Embryonic facial prominence (tissue), 1 donor: ENCODE data around the gene CTNNA3.
A peak's percentile ranks its signal among the peaks of the same experiment; 100 is the strongest.

Experiments used
- DNase-seq: peaks from one replicate; pipeline ENCODE4 v3.0.0-alpha.2; 2016; ENCODE audit errors: extremely low spot score

CTNNA3 gene

DNA sequence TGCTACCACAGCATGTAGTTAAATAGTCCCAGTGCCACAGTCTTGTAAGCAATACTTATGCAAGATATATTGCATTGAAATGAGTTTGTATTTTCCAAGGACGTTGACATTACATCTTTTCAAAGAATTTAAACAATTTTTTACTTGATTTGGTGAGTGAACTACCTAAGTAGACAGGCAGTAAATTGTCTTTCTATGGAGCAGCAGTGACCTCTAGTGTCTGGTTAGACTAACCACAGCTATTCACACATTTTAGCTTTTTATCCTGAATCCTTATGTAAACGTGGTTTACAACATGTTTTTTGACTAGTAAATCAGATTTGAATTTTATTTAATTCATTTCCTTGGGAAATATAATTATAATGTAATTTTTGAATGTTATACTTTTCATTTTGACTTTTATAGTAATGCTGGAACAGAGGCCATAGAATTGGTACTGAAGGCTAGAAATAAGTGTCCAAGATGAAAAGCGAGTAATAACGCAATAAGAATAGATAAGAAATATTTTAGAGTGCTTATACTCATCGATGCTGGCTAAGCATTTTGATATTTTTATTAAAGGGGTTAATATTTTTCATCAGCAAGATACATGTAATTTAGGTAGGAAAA is 764.6 kb downstream of the CTNNA3 start:
- DNase-seq = peak; percentile 77

DNA sequence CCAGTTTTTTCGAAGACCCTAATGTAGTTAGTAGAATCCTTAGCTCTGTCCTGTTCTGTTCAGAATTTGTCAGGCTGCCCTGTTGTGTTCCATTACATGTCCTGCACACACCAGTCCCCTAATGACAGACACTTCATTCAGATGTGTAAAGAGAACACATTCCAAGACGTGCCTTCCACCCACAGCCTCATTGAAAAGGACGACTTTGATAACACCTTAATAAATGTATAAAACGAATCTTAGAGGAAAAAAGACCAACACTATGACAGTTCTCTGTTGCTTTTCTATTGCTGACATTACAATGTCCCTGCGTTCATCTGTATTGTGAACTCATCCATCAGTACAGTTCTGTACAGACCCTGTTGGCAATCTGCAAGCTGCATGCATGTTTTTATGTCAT is 766.6 kb downstream of the CTNNA3 start:
- DNase-seq = no peak

DNA sequence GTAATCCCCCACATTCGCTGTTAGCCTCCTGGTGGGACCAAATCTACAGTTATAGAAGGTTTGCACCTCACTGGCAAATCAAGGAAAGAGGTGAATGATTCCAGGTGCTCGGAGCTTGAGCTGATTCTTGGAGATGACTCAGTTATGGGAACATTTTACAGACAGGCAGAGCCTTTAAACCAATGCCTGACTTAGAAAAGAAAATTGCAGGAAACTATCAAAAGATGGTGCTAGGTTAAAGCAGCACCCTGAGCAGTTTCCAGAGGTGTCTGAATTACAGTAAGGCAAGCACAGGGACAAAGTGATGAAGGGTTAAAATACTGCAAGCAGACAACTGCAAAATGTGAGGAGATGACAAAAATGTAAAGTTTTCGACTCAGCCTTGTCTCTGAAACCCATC is 767.2 kb downstream of the CTNNA3 start:
- no peak for DNase-seq

DNA sequence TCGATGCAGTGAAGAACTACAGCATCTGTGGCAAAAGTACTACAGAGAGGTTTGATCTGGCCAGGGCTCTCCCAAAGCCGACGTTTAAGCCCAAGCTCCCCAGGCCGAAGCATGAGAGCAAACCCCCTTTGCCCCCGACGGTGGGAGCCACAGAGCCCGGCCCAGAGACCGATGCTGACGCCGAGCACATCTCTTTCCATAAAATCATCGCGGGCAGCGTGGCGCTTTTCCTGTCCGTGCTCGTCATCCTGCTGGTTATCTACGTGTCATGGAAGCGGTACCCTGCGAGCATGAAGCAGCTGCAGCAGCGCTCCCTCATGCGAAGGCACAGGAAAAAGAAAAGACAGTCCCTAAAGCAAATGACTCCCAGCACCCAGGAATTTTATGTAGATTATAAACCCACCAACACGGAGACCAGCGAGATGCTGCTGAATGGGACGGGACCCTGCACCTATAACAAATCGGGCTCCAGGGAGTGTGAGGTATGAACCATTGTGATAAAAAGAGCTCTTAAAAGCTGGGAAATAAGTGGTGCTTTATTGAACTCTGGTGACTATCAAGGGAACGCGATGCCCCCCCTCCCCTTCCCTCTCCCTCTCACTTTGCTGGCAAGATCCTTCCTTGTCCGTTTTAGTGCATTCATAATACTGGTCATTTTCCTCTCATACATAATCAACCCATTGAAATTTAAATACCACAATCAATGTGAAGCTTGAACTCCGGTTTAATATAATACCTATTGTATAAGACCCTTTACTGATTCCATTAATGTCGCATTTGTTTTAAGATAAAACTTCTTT is 767.8 kb downstream of the CTNNA3 start:
- DNase-seq = no peak

DNA sequence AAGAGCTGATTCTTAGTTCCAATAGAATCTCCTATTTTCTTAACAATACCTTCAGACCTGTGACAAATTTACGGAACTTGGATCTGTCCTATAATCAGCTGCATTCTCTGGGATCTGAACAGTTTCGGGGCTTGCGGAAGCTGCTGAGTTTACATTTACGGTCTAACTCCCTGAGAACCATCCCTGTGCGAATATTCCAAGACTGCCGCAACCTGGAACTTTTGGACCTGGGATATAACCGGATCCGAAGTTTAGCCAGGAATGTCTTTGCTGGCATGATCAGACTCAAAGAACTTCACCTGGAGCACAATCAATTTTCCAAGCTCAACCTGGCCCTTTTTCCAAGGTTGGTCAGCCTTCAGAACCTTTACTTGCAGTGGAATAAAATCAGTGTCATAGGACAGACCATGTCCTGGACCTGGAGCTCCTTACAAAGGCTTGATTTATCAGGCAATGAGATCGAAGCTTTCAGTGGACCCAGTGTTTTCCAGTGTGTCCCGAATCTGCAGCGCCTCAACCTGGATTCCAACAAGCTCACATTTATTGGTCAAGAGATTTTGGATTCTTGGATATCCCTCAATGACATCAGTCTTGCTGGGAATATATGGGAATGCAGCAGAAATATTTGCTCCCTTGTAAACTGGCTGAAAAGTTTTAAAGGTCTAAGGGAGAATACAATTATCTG is 768.6 kb downstream of the CTNNA3 start:
- no peak for DNase-seq

DNA sequence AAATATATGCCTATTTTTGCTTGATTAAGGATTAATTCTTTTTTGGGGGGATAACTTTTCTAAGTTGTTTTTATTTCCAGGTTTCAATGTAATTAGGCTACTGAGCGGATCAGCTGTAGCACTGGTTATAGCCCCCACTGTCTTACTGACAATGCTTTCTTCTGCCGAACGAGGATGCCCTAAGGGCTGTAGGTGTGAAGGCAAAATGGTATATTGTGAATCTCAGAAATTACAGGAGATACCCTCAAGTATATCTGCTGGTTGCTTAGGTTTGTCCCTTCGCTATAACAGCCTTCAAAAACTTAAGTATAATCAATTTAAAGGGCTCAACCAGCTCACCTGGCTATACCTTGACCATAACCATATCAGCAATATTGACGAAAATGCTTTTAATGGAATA is 769.2 kb downstream of the CTNNA3 start:
- no peak for DNase-seq

DNA sequence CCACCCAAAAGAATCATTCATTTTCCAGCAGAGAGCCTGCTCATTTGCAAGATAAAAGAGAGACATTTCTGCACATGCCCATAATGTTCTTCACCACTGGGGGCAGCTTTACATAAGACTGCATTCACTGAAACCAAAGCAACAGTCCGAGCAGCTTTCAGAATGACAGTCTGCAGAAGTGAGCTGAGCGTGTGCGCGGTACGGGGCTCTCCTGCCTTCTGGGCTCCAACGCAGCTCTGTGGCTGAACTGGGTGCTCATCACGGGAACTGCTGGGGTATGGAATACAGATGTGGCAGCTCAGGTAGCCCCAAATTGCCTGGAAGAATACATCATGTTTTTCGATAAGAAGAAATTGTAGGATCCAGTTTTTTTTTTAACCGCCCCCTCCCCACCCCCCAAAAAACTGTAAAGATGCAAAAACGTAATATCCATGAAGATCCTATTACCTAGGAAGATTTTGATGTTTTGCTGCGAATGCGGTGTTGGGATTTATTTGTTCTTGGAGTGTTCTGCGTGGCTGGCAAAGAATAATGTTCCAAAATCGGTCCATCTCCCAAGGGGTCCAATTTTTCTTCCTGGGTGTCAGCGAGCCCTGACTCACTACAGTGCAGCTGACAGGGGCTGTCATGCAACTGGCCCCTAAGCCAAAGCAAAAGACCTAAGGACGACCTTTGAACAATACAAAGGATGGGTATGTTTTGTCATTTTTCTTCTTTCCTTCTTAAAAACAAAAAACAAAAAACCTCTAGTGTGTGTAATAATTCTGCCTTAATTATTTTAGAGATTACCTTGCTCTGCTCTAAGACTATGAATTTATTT is 769.9 kb downstream of the CTNNA3 start, which contains the start of gene LRRTM3:
LRRTM3 (plus strand) TSS at position 141 of the 820 bp plus-strand sequence.
- DNase-seq = peak; percentile 48

DNA sequence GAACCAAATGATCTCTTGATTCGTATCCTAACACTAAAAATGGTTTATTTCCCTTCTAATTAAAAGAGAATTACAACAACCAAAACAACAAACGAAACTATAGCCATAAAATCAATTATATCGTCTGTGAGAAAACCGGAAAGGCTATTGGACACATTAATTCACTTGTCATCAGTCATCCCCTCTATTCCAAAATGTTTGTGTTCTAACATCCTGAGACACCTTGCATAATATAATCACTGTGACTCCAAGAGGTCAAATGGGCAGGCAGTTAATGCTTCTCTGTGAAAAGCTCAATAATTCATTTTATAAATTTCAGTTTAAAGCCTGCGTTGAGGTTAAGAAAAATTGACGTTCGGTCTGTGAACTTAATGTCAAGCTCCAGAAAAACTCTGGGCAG is 770.6 kb downstream of the CTNNA3 start:
- no peak for DNase-seq

DNA sequence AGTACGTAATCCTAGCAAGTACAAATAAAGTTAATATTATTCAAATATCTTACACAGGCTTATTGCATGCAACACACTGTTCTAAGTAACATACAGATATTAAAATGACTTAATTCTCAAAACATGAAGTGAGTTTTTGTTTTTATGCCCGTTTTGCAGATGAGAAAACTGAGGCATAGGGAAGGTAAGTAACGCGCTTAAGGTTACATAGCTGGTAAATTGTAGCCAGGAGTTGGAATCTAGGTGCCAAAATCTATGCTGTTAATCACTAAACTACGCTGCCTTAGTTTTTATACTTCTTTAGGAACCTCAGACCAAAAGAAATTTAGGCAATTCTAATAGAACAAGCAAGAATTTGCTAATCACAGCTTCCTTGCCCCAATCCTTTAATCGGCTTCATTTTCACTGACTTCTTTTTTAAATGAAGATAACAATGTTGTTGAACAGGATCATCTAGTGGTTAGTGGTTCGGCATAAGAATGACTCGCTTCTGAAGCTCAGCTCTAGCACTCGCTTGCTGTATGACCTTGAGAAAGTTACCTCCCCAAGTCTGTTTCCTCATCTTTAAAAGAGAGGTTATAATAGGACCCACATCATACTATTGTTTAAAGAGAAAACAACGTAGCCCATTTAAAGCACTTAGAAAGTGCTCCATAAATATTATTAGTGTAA is 771.2 kb downstream of the CTNNA3 start:
- DNase-seq = no peak

DNA sequence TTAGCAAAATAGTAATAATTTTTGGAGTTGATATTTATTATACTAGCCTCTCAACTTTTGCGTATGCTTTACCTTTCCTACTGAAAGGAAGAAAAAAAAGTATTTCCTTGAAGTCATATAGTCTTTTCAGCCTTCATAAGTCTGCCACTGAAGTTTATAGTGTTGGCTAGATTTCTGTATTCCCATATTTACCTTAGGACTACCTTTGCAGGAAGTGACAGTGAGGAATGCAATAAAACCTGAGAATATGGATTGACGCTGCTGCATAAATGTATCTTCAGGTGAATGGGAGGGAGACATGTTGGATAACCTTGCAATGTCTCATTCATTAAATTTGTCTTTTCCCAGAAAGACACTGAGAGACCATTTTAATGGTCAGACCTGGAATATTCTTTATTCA is 776.7 kb downstream of the CTNNA3 start:
- DNase-seq = no peak

DNA sequence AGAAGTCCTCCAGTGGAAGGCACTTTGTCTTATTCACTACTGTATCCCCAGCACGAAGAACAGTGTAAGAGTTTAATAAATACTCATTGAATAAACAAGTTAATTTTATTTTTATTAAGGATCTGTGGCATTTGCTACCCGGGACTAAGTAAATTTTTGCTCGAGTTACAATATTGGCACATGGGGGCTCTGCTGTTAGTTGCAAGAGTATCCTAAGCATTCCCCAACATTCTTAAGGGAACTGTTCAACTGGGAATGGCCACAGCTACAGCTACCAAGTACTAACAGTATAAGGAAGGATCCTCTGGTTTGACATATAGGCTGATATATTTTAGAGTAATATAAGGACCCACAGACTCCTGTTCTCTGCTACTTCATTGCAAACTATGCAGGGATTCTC is 778.9 kb downstream of the CTNNA3 start:
- no peak for DNase-seq

DNA sequence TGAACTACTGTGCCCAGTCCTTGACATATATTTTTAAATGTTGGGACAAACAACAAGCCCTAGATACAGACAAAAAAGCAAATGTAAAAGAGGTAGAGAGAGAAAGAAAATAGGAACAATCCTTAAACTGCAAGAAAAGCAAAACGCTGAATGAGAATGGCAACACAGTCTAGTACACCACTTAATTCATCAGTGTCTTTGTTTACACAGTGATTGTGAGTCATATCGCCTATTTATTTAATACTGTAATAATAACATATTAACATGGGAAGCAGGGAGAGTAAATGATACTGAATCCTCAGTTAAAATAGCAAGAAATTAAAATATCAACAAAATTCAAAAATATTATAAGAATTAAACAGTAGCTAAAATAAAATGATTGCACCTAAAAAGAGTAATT is 780.0 kb downstream of the CTNNA3 start:
- no peak for DNase-seq

DNA sequence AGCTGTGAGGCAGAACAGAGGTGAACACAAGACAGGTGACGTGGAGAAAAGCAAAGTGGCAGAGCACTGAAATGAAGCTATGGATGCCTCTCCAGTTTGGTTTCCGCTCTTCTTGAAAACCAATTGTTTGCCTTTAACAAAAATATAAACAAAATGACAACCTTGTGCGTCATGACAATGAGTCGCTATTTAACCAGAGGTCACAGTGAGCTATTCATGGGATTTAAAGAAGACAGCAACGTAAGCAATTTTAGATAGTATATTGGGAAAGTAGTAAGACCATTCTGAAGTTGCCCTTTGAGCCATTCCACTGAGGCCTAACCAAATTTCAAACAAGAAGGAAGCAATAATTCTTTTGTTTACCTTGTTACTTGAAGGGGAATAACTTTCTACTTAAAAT is 785.3 kb downstream of the CTNNA3 start:
- no peak for DNase-seq

DNA sequence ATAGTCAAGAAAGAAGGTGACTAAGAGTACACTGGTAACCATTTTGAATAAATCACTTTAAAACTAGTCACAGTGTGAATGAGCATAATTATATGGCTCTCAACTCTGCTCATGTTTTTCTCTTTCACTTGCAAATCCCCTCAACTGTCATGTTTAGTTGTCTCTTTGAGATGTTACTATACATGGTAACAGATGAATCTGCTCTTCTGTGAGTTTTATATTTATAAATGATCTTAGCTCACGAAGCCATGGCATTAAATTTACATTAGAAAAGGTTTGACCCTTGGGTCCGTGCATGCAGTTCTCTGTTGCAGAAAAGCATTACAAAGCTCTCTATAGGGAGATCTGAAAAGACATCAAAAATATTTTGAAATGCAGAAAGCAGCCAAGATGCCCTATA is 803.1 kb downstream of the CTNNA3 start:
- no peak for DNase-seq

DNA sequence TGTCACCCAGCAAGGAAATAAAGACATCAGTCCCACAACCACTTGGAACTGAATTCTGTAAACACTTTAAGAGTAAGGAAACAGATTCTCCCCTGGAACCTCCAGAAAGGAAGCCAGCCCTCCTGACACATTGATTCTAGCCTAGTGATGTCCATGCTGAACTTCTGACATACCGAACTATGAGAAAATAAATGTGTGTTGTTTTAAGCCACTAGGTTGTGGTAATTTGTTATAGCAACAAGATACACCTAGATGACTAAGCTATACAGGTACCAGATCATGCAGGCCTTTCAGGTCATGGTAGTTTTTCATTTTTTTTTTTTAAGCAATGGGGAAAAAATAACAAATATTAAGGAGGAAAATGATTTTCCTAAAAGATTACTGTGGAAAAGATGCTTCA is 807.8 kb downstream of the CTNNA3 start:
- no peak for DNase-seq

DNA sequence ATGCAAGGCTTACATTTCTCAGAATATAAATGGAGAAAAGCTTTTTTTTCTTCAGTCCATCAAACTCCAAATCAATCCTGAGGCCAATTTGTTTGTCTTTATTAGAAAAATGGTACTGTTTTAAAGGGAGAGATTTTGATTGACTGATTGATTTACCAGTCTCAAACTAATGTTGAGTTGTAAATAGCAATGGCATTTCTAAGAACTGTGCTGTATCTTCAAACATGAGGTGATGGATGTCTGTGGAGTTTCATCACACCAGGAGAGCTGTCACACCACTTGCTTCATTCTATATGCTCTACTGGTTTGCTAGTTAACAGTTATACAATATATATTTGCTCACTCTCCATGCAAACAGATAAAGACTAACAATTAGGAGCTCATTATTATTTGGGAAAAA is 809.1 kb downstream of the CTNNA3 start:
- DNase-seq = no peak

DNA sequence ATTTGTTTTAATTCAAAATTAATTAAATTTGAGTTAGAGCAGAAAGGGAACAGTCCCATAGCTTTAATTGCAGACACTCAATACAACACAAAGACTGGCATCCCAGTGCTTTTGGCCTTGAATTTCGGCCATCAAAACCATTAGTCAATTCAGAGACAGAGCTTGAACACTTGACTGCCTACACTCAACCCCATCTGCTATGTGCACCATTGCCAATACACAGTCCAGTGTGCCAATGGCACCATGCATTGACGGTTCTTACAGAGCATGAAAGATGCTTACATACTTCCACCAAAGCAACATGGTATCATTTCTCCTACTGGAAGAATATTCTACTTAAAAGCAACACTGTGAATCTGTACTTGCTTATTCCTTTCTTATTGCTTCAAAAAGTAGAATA is 813.7 kb downstream of the CTNNA3 start:
- DNase-seq = no peak

DNA sequence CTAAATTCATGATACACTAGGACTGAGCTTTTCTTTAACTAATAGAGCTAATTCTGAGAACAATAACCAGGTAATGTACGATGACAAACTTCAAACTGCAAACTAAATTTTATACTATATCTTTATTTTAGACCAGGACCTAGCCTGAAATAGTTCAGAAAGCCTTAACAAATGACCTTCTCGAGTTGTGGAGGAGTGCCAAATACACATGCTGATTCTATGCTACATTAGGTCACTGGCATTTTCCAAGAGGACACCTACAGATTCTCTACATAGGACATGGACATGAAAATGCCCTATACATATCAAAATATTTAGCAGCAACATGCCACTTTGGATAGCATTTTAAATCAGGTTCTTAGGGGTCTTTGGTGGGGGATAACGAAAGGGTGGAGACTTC is 814.2 kb downstream of the CTNNA3 start:
- DNase-seq = no peak

DNA sequence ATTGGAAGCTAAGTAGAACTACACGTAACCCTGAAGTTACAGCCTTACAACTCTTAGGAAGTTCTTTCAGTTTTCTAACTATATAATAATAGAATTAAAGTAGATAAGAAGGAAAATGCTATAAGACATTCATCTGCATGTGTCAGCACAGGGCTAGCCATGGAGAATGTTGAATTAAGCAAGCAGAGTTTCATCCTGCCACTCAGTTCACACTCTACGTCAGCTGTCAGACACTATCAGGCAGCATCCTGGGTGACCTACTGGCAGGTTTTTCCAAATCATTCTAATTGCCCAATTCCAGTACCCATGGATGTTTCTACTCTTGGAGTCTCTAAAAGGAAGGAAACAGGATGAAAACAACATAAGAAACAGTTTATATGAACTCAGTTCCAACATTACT is 815.2 kb downstream of the CTNNA3 start:
- DNase-seq = no peak

DNA sequence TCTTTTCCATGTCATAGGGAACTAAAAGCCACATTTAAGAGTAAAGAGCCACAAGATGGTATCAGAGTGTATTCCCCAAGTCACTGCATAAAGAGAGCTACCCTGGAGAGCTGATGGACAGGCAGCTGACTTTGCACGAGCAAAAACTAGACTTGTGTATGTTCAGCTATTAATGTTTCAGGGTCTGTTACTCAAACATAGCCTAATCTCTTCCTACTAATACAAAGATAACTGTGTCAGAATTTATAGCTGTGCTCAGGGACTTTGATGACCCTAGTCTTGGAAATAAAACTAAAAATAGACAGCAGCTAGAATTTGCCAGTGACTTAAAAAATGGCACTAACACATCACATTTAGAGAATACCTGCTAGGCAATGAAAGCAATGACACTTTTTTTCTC is 815.7 kb downstream of the CTNNA3 start:
- DNase-seq = no peak

DNA sequence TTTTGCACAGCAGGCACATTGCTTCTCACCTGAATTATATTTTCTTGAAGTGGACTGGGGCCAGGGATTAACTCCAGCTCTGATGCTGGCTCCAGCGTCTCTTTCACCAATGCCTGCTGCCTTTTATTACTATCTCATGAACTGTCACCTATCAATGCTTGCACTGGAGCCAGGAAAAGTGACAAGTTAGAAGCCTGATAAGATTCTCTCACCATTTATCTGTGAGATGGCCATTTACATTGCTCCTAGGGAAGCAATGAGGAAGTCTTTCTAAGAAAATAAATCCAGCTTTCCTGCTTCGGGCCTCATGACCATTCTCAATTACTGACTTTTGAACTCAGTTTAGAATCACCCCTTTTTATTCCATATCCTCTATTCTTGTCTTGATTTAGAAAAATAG is 818.6 kb downstream of the CTNNA3 start:
- DNase-seq = no peak

DNA sequence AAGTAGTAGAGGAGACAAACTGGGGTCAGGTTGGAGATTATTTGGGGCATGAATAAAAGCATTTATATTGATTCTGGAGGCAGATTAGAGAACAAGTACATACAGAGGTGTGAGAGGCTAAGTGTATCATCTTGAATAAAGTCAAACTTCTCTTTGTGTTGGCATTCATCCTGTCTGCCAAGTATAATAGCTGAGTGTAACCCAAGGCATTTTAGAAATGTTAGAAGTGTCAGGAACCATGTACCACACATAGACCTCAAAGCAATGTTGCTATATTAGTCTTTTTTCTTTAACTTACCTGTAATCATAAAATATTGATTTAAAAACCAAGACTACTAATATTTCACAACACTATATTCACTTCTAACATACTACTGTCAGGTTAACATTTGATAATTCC is 826.4 kb downstream of the CTNNA3 start:
- no peak for DNase-seq
